HG02610 (cell line): ENCODE results near the gene ARID5B.

ENCODE experiments used
- ATAC-seq: cut with Tn5 transposase; IDR thresholded peaks from one replicate; pipeline ENCODE4 v1.9.1; 2021; ENCODE audit warnings: mild to moderate bottlenecking, moderate library complexity; ENCODE audit not compliant: unreplicated experiment

The ARID5B gene

DNA sequence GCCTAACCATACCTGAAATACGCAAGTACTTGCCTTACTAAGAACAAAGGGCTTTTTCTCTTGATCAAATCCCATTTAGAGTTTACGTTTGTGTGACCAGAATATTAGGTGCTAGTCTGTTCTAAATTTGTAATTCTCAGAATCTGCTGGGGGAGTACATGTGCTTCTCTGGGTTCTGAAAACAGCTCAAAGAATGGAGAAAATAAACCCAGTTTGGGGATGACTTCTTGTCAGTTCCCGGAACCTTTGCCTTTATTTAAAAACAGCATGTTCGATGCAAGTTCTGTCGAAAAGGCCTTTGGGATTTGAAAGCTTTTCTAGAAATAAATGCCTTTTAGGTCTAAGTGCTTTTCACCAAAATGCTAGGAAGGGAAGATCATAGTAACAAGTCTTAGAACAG lies 147.0 kb downstream of the ARID5B start:
- ATAC-seq, result no peak

DNA sequence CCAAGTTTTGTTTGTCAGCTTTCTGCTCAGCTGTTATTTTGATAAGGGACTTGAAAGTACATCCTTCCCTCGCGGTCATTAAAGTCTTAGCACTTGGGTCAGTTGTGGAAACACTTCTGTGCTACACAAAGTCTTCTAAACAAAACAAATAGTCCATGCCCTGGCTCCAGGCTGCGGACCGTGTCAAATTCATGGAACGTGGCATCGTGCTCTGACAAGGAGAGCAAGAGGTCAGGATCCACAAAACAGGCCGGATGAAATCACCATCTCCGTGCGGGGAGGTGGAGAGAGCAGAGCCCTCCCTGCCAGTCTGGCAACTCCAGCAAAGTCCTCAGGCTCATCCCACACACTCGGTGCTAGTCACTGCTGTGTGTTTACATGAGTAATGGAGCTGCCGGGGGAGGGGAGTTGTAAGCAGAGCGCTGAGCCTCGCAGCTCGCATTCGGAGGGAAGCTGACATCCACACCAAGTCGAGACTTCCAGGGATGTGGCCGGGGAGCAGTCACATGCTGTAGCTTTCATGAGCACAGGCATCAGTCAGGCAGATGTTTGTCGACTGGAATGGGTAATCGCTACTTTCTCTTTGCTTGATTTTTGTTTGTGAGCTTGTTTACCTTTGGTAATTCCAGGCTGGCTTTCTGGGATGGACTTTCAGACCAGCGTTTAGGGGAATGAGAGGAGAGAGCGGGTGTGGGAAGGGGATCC lies 147.6 kb downstream of the ARID5B start:
- no peak for ATAC-seq

DNA sequence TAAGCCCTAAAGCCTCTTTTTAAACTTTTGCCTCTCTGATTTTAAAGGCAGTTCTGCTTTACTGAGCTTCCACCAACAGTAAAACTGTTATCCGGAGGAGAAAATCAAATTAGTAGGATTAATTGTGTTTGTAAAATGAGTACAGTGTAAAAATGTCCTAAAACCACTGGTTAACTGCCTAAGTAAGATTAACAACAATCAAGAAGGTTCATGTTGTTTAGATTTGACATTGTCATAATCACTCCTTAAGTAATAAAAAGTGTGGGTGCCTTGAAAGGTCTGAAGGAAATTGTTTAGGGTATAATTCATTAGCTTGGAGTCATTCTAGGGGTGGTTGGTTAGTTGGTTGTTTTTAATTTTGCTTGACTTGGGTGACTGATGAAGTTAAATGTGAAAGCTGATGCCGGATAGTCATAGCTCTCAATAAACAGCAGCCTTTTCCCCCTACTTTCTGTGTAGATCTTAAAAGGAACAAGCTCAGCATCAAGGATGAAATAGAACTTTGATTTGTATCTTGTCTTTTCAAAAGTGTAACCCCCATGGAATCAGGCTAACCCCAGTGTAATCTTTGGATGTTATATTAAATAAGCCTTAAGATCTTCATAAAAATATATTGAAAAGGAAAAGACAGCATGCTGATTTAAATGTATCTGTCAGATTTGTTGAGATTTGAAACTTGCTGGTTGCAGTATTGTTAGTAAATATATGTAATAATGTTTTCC lies 148.3 kb downstream of the ARID5B start:
- no peak for ATAC-seq

DNA sequence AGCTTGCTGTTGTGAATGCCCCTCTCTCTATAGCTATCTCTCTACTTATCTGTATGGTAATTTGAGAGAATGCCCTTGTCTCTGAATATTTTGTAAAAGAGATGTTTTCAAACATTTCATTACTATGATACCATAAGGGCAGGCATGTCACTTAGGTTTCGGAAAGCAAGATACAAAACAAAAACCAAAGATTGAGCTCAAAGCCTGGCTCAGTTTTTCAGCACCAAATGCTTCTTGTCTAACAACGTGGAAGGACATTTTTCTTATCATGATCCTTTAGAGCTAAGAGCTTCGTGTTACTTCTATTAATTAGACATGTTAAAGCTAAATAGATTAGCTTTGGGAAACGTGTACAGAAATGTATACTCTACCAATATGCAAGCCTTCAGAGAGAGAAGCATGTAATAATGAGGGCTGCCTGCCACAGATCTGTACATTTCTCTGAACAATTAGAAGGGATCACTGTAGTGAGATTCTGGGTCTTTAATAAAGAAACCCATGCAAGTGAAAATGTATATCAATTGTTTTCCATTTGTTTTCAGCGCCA lies 148.9 kb downstream of the ARID5B start:
- ATAC-seq, result no peak

DNA sequence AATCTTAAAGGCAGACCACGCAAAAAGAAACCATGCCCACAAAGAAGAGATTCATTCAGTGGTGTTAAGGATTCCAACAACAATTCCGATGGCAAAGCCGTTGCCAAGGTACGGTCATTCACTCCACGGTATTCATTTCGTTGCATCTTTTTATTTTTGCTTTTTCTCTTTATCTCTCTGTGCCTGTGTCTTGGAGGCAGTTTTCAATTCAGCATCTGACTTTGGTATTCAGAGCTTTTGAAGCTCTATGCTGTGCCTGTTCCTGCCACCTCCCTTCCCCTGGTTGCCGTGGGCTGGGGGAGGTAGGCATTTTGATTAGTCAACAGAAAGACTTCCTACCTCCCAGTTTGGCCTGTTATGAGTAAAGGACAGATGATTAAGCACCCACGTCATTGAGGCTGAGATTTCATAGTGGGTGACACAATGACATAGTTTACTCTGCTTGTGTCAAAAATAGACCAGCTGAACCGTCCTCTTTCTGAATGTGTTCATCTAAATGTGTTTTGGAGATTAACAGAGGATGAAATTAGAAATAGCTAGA lies 149.5 kb downstream of the ARID5B start:
- ATAC-seq, result peak; percentile 51

DNA sequence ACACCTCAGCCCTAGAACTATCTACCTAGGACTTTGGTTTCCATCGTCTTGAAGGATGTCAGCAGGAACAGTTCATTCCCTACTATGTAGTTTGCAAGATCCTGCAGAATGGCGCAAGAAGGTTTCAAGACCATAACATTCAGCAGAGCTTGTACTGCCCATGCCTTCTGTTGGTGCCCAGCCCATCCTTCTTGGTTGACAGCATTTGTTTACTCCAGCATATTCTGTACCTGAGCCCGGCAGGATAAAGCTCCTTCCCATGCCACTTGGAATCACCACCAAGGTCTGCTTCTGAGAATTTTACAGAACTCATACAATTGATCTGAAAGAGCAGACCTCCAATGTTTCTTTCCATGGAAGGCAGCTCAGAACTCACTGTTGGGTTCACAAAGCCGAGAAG lies 150.8 kb downstream of the ARID5B start:
- ATAC-seq, result no peak

DNA sequence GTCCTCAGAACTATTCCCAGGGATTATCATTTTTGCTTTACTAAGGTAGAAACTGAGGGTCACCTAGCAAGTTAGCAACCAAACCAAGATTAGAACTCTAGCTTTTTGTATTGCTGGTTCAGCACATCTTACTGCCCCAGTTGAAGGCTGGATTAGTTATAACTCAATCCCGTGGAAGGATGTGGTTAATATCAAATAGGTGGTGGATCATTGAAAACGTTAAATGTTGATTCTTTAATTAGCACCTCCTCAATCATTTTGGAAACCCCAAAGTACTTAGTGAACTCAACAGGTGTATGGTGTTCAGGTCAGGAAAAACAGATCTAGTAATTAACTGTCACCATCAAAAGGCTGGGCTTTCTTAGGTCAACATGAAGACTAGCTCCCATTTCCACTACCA lies 152.4 kb downstream of the ARID5B start:
- no peak for ATAC-seq

DNA sequence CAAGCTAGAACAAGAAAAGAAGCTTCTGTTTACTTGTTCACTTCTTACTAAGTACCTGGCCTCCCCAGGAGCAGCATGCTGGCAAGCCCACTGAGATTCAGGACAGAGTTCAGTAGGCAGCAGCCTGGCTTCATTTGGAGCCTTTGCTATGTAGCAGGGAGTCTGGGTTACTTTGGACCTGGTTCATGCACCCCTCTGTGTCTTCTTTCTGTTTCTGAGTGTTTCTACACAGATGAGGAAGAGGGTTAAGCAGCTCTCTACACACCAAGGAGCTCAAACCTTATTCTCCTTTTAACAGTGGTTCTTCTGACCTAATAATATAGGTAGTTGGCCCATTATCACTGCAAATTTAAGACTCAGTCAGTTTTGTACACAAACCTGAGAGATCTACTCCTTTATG lies 152.9 kb downstream of the ARID5B start:
- ATAC-seq, result peak; percentile 37

DNA sequence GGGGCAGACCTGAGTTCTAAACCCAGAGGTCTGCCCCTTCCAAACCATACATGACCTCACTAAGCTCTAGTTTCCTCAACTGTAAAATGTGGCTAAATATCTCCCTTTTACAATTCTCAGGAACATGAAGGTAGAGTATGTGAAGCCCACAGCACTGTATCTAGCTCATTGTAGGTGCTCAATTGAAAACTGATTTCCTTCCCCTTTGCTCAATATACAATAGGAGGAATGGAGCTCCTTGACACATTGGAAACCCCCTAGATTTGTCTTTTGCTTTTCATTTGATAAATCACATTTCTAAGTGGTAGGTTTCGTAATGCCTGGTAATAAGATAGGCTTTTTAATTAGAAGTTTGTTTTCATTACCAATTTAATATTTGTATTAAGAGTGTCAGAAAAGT lies 153.3 kb downstream of the ARID5B start:
- ATAC-seq, result peak; percentile 46

DNA sequence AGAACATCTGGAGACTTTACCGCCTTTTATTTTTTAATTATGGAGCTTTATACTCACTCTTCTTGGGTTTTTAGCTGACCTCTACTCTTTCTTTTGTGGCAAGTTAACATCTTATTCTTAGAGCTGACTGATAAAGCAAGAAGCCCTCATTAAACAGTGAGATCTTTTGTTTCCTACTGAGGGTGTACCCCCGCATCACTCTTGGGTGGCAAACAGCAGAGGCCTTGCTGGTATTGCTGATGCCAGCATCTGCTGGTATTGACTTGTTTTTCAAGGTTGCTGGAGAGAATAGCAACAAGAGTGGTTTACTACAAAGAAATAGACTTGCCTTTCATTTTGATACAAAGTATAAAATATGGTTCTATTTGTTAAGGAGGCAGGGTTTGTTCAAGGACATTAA lies 154.7 kb downstream of the ARID5B start:
- ATAC-seq, result no peak

DNA sequence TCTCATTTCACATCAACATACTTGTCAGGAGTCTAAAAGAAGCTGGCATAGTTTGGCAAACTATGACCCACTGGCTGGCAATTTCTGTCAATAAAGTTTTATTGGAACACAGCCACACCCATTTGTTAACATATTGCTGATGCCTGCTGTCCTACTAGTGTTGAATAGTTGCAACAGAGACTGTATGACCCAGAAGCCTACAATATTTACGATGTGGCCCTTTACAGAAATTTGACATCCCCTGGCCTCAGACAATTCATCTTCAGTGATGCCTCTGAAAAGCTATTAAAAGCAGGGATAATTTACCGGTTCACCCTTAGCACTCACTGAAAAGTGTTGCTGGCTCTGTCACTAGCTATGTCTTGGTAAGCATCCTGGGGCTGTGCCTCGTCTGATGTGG lies 155.2 kb downstream of the ARID5B start:
- ATAC-seq, result no peak

DNA sequence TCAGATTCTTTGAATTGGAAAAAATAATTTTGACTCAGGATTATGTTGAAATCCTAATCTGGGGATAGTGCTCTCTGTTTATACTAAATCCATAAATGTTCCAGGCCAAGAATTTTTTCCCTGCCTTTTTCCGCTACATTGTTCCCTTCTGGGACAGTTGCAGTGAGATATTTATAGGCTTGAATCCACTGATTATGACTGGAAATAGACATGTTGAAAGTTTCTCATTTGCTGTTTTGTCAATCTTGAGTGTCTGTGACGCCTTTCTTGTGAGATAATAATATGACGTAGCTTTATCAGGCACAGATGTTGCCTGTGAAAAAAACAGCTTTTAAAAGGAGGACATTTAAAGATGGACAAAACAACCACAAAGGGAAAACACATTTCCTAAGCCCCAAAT lies 155.9 kb downstream of the ARID5B start:
- no peak for ATAC-seq

DNA sequence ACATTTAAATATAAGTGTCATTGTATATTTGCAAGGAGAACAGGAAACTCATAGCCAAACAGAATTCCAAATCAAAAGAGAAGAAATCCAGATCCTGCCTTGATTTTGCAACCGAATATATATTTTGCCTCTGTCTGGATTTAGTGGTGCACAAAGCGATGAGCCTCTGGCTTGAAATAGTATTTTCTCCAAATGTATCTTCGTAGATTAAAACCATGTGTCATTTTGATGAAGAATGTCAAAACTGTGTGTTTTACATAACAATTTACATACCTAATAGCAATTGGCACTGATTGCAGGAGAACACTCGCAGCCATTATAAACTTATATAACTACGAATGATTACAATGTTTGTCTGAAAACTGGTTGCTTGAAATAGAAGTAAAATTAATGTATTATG lies 156.4 kb downstream of the ARID5B start:
- no peak for ATAC-seq

DNA sequence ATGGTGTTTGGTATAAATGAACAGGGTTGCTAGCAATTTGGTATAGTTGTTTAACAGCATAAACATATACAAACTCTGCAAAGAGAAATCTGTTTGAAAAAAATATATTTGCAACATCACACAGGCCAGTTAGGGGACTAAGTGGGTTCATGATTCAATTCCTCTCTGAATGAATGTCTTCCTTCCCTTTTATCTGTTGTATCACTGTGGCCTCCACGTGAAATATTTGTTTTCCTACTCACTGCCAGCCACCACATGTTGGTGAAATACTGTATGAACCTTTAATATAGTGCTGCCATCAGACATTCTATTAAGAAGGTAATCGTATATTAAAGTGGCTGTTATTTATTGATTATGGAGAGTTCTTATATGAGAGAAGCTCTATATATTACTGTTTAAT lies 157.0 kb downstream of the ARID5B start:
- ATAC-seq, result no peak

DNA sequence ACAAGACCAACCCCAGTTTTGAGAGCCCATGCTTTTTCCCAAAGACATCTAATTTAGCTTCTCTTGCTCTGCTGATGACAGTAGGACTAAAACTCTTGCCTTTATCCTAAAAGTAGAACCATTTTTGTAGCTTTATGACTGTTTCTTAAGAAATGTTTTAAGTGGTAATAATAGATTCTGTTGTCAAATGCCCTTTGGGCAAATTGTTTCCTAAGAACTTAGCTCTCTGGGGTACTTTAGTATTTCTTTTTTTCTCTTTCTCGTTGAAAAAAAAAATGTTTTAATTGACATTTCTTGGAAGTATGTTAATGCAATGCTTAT lies 157.4 kb downstream of the ARID5B start:
- no peak for ATAC-seq

DNA sequence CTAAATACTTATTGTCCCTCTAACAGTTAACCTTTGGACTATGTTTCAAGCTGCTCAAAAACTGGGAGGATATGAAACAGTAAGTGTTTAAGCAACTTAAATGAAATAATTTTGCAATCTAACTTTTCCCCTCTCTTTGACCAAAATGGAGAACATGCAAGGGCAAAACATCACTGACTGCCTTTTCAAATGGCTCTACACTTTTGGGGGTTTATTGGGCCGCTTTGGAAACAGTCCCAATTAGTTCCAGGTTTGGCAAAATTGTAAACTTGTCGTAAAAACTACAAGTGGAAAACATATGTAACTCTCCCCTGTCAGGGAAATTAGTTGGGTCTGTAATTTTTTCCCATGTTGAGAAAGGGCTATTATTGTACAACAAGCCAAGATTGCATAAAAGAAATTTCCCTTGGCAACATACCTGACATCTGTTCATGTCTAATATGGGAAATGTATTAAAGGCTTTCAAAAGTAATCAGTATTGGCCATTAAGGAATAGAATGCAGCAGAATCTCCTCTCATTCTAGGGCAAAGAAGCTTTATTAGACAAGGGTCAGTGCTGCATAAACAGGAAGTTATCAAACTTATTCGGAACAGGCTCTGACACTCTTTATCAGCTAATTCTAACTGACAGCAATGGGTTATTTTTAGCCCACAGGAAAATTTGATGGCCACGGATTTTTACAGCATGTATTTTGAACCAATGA lies 157.9 kb downstream of the ARID5B start:
- ATAC-seq, result no peak

DNA sequence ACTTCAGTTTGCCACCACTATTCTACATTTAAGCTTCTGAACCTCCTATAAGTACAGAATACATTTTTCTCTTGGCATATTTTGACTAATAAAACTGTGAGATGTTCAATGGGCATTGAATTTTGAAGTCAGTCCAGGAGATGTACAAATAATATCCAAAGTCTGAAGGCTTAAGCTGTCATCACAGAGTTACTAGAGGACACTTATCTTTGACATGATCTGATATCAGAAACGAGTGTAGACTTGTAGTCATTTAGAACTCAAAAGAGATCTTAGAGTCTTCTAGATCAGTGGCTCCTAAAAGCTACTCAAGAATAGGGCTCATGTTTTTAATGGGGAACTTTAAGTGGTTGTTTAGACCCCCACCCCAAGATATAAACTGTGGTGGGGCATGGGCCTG lies 160.5 kb downstream of the ARID5B start:
- ATAC-seq, result no peak

DNA sequence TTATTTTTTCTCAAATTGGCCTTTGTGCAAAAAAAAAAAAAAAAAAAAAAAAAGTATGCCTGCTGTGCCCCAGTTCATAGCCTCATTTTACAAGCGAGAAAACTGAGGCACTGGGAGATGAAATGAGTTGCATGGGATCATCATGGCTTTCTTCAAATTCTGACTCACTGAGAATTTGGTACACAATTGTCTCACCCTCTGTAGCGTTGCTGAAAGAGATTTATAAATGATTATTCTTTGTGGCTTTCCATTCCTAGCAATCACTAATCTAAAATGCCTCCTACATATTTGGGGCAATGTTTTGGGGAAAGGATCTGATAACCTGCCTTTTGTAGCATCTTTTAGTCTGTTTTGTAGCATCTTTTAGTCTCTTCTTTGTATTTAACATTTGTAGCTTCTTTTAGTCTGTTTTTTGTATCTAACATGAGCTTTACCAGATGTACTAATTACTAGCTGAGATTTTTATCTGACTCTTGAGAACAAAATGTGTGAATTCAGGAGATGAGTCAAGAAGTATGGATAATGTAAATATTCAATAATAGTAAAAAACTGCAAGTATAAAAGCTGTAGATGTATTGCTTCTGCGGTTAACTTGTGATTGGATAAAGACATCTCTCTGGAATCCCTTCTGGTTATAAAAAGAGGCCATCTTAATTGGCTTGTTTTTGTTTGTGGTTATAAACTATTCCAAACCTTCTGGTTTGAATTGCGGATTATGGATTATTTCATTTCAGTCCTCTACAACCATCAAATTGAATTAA lies 161.4 kb downstream of the ARID5B start:
- ATAC-seq, result no peak

DNA sequence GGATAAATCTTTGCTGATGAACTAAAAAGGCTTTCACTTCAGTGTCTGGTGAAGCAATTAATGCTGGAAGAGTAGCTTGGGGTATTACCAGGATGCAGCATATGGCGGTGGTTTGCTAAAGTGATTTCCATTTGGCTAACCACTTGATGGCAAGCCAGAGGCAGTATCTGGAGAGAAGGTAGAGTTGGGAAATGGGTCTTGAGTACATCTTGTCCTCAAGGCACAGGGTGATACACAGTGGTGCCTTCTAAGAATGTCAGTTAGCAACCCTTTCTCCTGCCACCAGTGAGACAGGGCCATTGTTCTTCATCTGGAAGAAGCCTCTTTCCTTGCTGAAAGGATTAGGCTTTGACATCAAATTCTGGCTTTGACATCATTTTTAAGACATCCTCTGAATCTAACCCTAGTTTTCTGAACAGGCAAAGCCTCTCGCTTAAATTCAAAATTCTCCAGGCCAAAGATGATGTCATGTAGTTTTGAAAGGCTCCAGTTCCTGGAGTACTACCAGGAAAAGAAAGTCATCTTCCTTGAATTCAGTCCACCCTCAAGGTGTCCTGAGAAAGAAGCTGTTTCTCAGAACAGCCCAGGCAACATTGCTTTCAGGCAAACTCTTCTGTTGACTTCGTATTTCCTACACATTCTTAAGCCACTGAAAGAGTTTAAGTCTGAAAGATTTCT lies 162.4 kb downstream of the ARID5B start:
- ATAC-seq, result no peak

DNA sequence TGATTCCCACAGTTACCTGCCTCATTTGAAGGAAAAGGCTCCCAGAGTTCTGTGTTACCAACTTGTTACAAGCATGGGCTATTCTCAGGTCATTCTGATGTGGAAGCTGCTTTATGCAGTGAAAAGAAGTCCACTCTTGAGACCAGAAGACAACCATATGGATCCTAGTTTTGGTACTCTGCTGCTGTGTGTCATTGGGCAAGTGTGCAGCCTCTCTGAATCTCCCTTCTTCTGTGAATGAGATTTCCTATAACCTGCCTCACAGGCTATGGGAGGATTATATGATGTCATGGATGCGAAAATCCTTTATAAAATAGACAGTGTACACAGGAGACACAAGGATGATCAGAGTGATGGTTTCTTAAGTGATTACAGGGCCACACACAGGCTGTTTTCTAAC lies 166.1 kb downstream of the ARID5B start:
- ATAC-seq, result no peak
